ENCODE data around the gene ZBED2.

ZBED2 gene

DNA sequence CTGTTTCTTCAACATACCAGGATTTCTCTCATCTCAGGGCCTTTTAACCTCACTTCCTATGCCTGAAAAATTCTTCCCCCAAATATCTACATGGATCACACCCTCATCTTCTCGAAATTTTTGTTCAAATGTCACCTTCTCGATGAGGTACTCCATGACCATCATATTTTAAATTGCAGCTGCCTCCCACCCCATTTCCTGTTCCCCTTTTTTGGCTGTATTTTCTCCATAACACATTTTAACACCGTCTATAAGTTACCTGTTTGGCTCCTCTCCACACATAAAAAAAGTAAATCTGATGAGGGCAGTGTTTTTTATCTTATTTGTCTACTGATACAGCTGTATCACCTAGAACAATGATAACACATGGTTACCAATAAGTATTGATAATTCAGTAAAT, 20.7 kb upstream of the ZBED2 start:
- TF ChIP-seq ZBTB26 (tag by site-specific recombination; optimal IDR thresholded peaks at IDR 0.05) (no peak), HOXD13 (CRISPR knock-in tag; IDR thresholded peaks at IDR 0.05; ENCODE audit: borderline replicate concordance) (no peak), REST (tag by site-specific recombination; IDR thresholded peaks at IDR 0.05) (no peak), ZNF664 (tag by site-specific recombination; IDR thresholded peaks at IDR 0.05) (no peak), YY2 (tag by site-specific recombination; IDR thresholded peaks at IDR 0.05) (no peak), ZNF639 (tag by site-specific recombination; IDR thresholded peaks at IDR 0.05) (no peak), ZNF510 (tag by site-specific recombination; IDR thresholded peaks at IDR 0.05; ENCODE audit: insufficient replicate concordance) (no peak), ZNF701 (tag by site-specific recombination; IDR thresholded peaks at IDR 0.05) (no peak), ZFP3 (tag by site-specific recombination; IDR thresholded peaks at IDR 0.05; ENCODE audit: low read depth) (no peak), WT1 (tag by site-specific recombination; IDR thresholded peaks at IDR 0.05) (no peak), KLF7 (tag by site-specific recombination; IDR thresholded peaks at IDR 0.05; ENCODE audit: borderline replicate concordance) (no peak), ZNF473 (tag by site-specific recombination; IDR thresholded peaks at IDR 0.05) (no peak), ZNF366 (tag by site-specific recombination; conservative IDR thresholded peaks at IDR 0.05) (no peak)
- TF ChIP-seq, protein P1, sequence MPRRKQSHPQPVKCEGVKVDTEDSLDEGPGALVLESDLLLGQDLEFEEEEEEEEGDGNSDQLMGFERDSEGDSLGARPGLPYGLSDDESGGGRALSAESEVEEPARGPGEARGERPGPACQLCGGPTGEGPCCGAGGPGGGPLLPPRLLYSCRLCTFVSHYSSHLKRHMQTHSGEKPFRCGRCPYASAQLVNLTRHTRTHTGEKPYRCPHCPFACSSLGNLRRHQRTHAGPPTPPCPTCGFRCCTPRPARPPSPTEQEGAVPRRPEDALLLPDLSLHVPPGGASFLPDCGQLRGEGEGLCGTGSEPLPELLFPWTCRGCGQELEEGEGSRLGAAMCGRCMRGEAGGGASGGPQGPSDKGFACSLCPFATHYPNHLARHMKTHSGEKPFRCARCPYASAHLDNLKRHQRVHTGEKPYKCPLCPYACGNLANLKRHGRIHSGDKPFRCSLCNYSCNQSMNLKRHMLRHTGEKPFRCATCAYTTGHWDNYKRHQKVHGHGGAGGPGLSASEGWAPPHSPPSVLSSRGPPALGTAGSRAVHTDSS (tag by site-specific recombination; IDR thresholded peaks at IDR 0.05) = no peak
- CTCF ChIA-PET = interaction anchor here (0.6 to 1.0 kb wide), 2 partner anchors 99 to 372 kb away, joined by 3 read pairs; no protein-coding TSS in a partner anchor
- H3K4me3 ChIP-seq (ENCODE audit: low read depth, low read length) = no peak overlapping the region
- no peaks in the 10 kb centered on the region for H3K36me3 ChIP-seq (ENCODE audit: control insufficient read depth in 2 of 2, insufficient read depth in 1 of 2, low read length in 2 of 2)
- H3K4me1 ChIP-seq (ENCODE audit: control insufficient read depth, insufficient read depth, low read length) = no peaks in the 10 kb centered on the region
- no peaks in the 10 kb centered on the region for H3K9me3 ChIP-seq (ENCODE audit: control insufficient read depth, insufficient read depth, low read depth, low read length)
- H3K27ac ChIP-seq (ENCODE audit: extremely low read depth, low read depth, low read length) = no peak overlapping the region
- POLR2A ChIA-PET = no interaction called here

- Histone ChIP-seq H3K27ac (ENCODE audit: extremely low read depth, low read depth, low read length) (no peak overlapping the region), H3K36me3 (ENCODE audit: control insufficient read depth in 2 of 2, insufficient read depth in 1 of 2, low read length in 2 of 2) (no peaks in the 10 kb centered on the region), H3K4me1 (ENCODE audit: control insufficient read depth, insufficient read depth, low read length) (no peaks in the 10 kb centered on the region), H3K9me3 (ENCODE audit: control insufficient read depth, insufficient read depth, low read depth, low read length) (no peaks in the 10 kb centered on the region), H3K4me3 (ENCODE audit: low read depth, low read length) (no peak overlapping the region)
- TF ChIP-seq, protein P2, sequence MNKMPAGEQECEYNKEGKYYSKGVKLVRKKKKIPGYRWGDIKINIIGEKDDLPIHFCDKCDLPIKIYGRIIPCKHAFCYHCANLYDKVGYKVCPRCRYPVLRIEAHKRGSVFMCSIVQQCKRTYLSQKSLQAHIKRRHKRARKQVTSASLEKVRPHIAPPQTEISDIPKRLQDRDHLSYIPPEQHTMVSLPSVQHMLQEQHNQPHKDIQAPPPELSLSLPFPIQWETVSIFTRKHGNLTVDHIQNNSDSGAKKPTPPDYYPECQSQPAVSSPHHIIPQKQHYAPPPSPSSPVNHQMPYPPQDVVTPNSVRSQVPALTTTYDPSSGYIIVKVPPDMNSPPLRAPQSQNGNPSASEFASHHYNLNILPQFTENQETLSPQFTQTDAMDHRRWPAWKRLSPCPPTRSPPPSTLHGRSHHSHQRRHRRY (tag by site-specific recombination; IDR thresholded peaks at IDR 0.05) = no peak
- TF ChIP-seq HOXA7 (CRISPR knock-in tag; IDR thresholded peaks at IDR 0.05; ENCODE audit: borderline replicate concordance) = no peak
- no peak for TF ChIP-seq HOXC10 (CRISPR knock-in tag; IDR thresholded peaks at IDR 0.05)
- TF ChIP-seq, protein P3, sequence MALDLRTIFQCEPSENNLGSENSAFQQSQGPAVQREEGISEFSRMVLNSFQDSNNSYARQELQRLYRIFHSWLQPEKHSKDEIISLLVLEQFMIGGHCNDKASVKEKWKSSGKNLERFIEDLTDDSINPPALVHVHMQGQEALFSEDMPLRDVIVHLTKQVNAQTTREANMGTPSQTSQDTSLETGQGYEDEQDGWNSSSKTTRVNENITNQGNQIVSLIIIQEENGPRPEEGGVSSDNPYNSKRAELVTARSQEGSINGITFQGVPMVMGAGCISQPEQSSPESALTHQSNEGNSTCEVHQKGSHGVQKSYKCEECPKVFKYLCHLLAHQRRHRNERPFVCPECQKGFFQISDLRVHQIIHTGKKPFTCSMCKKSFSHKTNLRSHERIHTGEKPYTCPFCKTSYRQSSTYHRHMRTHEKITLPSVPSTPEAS (tag by site-specific recombination; IDR thresholded peaks at IDR 0.05) = no peak
- TF ChIP-seq, protein P4, sequence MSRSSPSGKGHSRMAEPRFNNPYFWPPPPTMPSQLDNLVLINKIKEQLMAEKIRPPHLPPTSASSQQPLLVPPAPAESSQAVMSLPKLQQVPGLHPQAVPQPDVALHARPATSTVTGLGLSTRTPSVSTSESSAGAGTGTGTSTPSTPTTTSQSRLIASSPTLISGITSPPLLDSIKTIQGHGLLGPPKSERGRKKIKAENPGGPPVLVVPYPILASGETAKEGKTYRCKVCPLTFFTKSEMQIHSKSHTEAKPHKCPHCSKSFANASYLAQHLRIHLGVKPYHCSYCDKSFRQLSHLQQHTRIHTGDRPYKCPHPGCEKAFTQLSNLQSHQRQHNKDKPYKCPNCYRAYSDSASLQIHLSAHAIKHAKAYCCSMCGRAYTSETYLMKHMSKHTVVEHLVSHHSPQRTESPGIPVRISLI (tag by site-specific recombination; IDR thresholded peaks at IDR 0.05) = no peak
- TF ChIP-seq ZNF133 (tag by site-specific recombination; IDR thresholded peaks at IDR 0.05) = no peak
- no peak for TF ChIP-seq REPIN1 (tag by site-specific recombination; IDR thresholded peaks at IDR 0.05; ENCODE audit: low read depth)
- no peak for TF ChIP-seq YY1 (tag by site-specific recombination; IDR thresholded peaks at IDR 0.05)
- TF ChIP-seq ZNF658 (tag by site-specific recombination; IDR thresholded peaks at IDR 0.05) = no peak
- POLR2A ChIA-PET = no interaction called here
- CTCF ChIA-PET = no interaction called here
Observed at GRCh38 chr3:111613294-111613693, 18.1 kb upstream of the ZBED2 start.
